Lung (tissue), 12 donors: ENCODE data around the gene GTPBP4. TPM values are rescaled to one million over a fixed set of nuclear protein-coding genes. Genes with fewer than 3 reads are reported as not detected.

Experiments used
- ATAC-seq: fragments of 200-7000 bp; cut with Tn5 transposase; one replicate; pipeline ENCODE4 v1.9.1; 2020; ENCODE audit warnings: moderate number of reproducible peaks; ENCODE audit not compliant: insufficient read depth, low FRiP score
- DNase-seq, 3 donors: peaks; one replicate each; pipeline ENCODE4 v3.0.0-alpha.2; 2013 to 2017
- H3K27ac ChIP-seq, 2 donors: one replicate each; pipeline ENCODE4 v1.5.1; 2013; ENCODE audit warnings: mild to moderate bottlenecking in 2 of 2, moderate library complexity in 2 of 2, control low read depth in 1 of 2, inconsistent platforms in 1 of 2, low read depth in 1 of 2, low read length in 1 of 2
- H3K27me3 ChIP-seq, 3 donors: one replicate each; pipeline ENCODE4 v1.5.1; 2013; ENCODE audit warnings: low read length in 2 of 3; ENCODE audit not compliant: control insufficient read depth in 3 of 3, insufficient read depth in 3 of 3
- H3K36me3 ChIP-seq, 4 donors: one replicate each; pipeline ENCODE4 v1.5.1; 2013; ENCODE audit warnings: low read length in 4 of 4, mild to moderate bottlenecking in 1 of 4, moderate library complexity in 1 of 4; ENCODE audit not compliant: control insufficient read depth in 4 of 4, insufficient read depth in 4 of 4
- H3K4me1 ChIP-seq, 5 donors: one replicate each; pipeline ENCODE4 v1.5.1; 2013; ENCODE audit warnings: low read length in 5 of 5, mild to moderate bottlenecking in 2 of 5, moderate library complexity in 1 of 5; ENCODE audit not compliant: control insufficient read depth in 5 of 5, insufficient read depth in 5 of 5
- H3K4me3 ChIP-seq: one replicate; pipeline ENCODE4 v1.5.1; 2013; ENCODE audit warnings: mild to moderate bottlenecking, control low read depth, moderate library complexity
- H3K9ac ChIP-seq, 2 donors: one replicate each; pipeline ENCODE4 v1.5.1; 2013; ENCODE audit warnings: low read length in 2 of 2, control low read depth in 1 of 2; ENCODE audit not compliant: insufficient read depth in 1 of 2
- H3K9me3 ChIP-seq, 4 donors: one replicate each; pipeline ENCODE4 v1.5.1; 2013; ENCODE audit warnings: low read length in 3 of 4, mild to moderate bottlenecking in 1 of 4, moderate library complexity in 1 of 4; ENCODE audit not compliant: control insufficient read depth in 4 of 4, insufficient read depth in 3 of 4
- CTCF ChIP-seq: IDR thresholded peaks from 2 replicates; pipeline ENCODE4 v1.5.1; 2012; ENCODE audit warnings: mild to moderate bottlenecking; ENCODE audit errors: control extremely low read depth, extremely low read depth
- WGBS, 2 donors: extraction: QIAGEN DNeasy Blood & Tissue Kit; methylation state at CpG; one replicate each; pipeline ENCODE4 v1.1.7; 2013; 5-methylcytosine and 5-hydroxymethylcytosine counted together
- polyA plus RNA-seq, 2 donors: library from polyadenylated mRNA; stranded (reverse); fragments of 200-250 nt; gene quantifications; one replicate each; pipeline ENCODE4 v1.2.1, GENCODE V29; 2013
- total RNA-seq, 2 donors: library from RNA; depleted of rRNA in 1 of 2; stranded (reverse); fragments of >200 nt in 1 of 2; gene quantifications; one replicate each; pipeline ENCODE4 v1.2.1, GENCODE V29; 2014 to 2021
- donor health status: control.
- donor health status: control.
- donor health status: Bipolar disorder and iron deficiency.
- donor health status: healthy.
- donor health status: DM: yes; HTN: yes; CAD: no.

Gene GTPBP4
- total and polyA plus RNA-seq, 4 donors: 17.6 to 43.6 (median 39.1) TPM

GRCh38 chr10:963655-964054 lies 24.6 kb upstream of the GTPBP4 start:
- peaks cover 0 to 3% (median 0%) of the 10 kb centered on the region in 3 donors for H3K27me3 ChIP-seq
- no peak overlapping the region for H3K27ac ChIP-seq
- no peaks in the 10 kb centered on the region for H3K9me3 ChIP-seq
- ATAC-seq (no peak), DNase-seq (no peak)
- H3K36me3 ChIP-seq: no peaks in the 10 kb centered on the region
- H3K4me1 ChIP-seq: peaks cover 0 to 4% (median 0%) of the 10 kb centered on the region in 5 donors
- no peak overlapping the region for H3K9ac ChIP-seq
- TF ChIP-seq CTCF: no peak
- no peak overlapping the region for H3K4me3 ChIP-seq
- 92% methylated on average over 4 of the region's 4 CpGs for WGBS, 2 donors

- Histone ChIP-seq H3K4me1 (peaks cover 0 to 4% (median 0%) of the 10 kb centered on the region in 5 donors), H3K27me3 (peaks cover 0 to 3% (median 0%) of the 10 kb centered on the region in 3 donors), H3K4me3 (no peak overlapping the region), H3K9me3 (no peaks in the 10 kb centered on the region), H3K9ac (no peak overlapping the region), H3K36me3 (no peaks in the 10 kb centered on the region), H3K27ac (no peak overlapping the region)
- no peak for TF ChIP-seq CTCF
- DNase-seq (no peak), ATAC-seq (no peak)
- 80 to 86% methylated on average over 15 of the region's 15 CpGs for WGBS, 2 donors
These were observed 23.8 kb upstream of the GTPBP4 start for GRCh38 chr10:964321-964987.

- no peaks in the 10 kb centered on the region for H3K9me3 ChIP-seq
- TF ChIP-seq CTCF: no peak
- no peak overlapping the region for H3K9ac ChIP-seq
- no peak for DNase-seq
- H3K4me1 ChIP-seq: peaks cover 0 to 7% (median 4%) of the 10 kb centered on the region in 5 donors
- H3K27me3 ChIP-seq: no peaks in the 10 kb centered on the region
- H3K36me3 ChIP-seq: no peaks in the 10 kb centered on the region
- ATAC-seq: no peak
- H3K27ac ChIP-seq: no peak overlapping the region
- 90 to 92% methylated on average over 18 to 20 of the region's 20 CpGs for WGBS, 2 donors
- H3K4me3 ChIP-seq: no peak overlapping the region
These were observed 23.2 kb upstream of the GTPBP4 start for GRCh38 chr10:964988-965417.
